Stimulated activated memory B cell treated with anti-CD40 and anti-IgM and Interleukin-4, amounts not matched to agents 10 μg/mL and 1 μg/mL and 100 μg/mL, for 72 hours (primary cell): ENCODE results near the gene APOC1.
"Not testable (repeated sequence)": the region's sequence is repeated elsewhere in the genome, so short reads cannot be mapped to it uniquely, and the experiment has no call there.

Experiments
- ATAC-seq: fragments of 150-1000 bp; cut with Tn5 transposase; 2 replicates; pipeline ENCODE4 v1.10.0; 2021
- H3K27ac Mint-ChIP-seq: one replicate; pipeline ENCODE4 v1.8.0; 2022; ENCODE audit warnings: mild to moderate bottlenecking, mixed read lengths
- H3K27me3 Mint-ChIP-seq: one replicate; pipeline ENCODE4 v1.8.0; 2022; ENCODE audit warnings: mixed read lengths
- H3K36me3 Mint-ChIP-seq: one replicate; pipeline ENCODE4 v1.8.0; 2022; ENCODE audit warnings: mixed read lengths
- H3K4me1 Mint-ChIP-seq: one replicate; pipeline ENCODE4 v1.8.0; 2022; ENCODE audit warnings: mixed read lengths
- H3K4me3 Mint-ChIP-seq: one replicate; pipeline ENCODE4 v1.8.0; 2022; ENCODE audit warnings: mild to moderate bottlenecking, moderate library complexity, mixed read lengths
- H3K9me3 Mint-ChIP-seq: one replicate; pipeline ENCODE4 v1.8.0; 2022; ENCODE audit warnings: mixed read lengths

Gene APOC1

DNA sequence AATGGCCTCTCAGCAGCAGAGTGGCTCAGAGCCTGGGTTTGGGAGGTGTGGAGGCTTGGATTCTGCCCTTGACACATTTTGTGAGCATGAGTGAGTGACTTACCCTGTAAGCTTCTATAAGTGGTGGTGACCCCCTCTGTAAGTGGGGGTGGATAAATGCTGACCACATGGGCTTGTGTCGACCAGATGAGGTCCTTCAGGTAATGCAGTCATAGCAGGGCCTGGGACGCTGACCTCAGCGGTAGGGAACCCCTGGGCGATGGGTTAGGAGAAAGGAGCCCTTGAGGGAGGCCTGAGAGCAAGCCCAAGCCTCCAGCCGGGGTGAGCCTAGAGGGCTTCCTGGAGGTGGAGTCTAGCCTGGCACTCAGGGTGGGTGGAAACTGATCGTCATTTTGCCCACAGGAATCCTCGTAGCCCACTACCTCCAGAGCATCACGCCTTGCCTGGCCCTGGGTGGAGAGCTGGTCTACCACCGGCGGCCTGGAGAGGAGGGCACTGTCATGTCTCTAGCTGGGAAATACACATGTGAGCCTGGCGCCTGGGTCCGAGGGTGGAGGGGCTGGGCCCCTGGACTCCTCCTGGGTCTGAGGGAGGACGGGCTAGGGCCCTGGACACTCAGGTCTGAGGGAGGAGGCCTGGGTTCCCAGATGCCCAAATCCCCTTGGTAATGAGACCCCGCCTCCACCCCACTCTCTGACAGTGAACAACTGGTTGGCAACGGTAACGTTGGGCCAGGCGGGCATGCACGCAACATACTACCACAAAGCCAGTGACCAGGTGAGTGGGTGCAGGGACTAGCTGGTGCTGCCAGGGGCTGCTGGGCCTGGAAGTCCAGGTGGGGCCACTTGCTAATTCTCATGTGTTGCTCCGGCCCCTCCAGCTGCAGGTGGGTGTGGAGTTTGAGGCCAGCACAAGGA, 13.8 kb upstream of the APOC1 start:
- no peak for ATAC-seq
- Mint-ChIP-seq H3K4me3 (no peak overlapping the region), H3K4me1 (peaks cover 19% of the 10 kb centered on the region), H3K27me3 (peaks cover 7% of the 10 kb centered on the region), H3K27ac (no peak overlapping the region), H3K36me3 (peaks cover 44% of the 10 kb centered on the region), H3K9me3 (no peaks in the 10 kb centered on the region)

DNA sequence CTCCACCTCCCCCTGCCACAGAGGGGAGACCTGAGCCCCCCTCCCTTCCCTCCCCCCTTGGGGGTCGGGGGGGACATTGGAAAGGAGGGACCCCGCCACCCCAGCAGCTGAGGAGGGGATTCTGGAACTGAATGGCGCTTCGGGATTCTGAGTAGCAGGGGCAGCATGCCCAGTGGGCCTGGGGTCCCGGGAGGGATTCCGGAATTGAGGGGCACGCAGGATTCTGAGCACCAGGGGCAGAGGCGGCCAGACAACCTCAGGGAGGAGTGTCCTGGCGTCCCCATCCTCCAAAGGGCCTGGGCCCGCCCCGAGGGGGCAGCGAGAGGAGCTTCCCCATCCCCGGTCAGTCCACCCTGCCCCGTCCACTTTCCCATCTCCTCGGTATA, 11.2 kb upstream of the APOC1 start:
- no peaks in the 10 kb centered on the region for H3K9me3 Mint-ChIP-seq
- H3K27ac Mint-ChIP-seq: no peak overlapping the region
- H3K4me3 Mint-ChIP-seq: no peak overlapping the region
- peaks cover 30% of the 10 kb centered on the region for H3K36me3 Mint-ChIP-seq
- H3K27me3 Mint-ChIP-seq: peaks cover 24% of the 10 kb centered on the region
- H3K4me1 Mint-ChIP-seq: peaks cover 27% of the 10 kb centered on the region
- ATAC-seq: peak; percentile 18

DNA sequence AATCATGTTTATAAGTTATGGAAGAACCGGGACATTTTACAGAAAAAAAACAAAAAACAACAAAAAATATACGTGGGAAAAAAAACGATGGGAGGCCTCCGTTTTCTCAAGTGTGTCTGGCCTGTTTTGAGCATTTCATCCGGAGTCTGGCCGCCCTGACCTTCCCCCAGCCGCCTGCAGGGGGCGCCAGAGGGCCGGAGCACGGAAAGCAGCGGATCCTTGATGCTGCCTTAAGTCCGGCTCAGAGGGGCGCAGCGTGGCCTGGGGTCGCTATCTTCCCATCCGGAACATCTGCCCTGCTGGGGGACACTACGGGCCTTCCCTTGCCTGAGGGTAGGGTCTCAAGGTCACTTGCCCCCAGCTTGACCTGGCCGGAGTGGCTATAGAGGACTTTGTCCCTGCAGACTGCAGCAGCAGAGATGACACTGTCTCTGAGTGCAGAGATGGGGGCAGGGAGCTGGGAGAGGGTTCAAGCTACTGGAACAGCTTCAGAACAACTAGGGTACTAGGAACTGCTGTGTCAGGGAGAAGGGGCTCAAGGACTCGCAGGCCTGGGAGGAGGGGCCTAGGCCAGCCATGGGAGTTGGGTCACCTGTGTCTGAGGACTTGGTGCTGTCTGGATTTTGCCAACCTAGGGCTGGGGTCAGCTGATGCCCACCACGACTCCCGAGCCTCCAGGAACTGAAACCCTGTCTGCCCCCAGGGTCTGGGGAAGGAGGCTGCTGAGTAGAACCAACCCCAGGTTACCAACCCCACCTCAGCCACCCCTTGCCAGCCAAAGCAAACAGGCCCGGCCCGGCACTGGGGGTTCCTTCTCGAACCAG, 10.6 kb upstream of the APOC1 start:
- Mint-ChIP-seq H3K9me3 (no peaks in the 10 kb centered on the region), H3K4me3 (no peak overlapping the region), H3K27ac (no peak overlapping the region), H3K36me3 (peaks cover 28% of the 10 kb centered on the region), H3K4me1 (peaks cover 27% of the 10 kb centered on the region), H3K27me3 (peaks cover 24% of the 10 kb centered on the region)
- ATAC-seq: peak; percentile 70

DNA sequence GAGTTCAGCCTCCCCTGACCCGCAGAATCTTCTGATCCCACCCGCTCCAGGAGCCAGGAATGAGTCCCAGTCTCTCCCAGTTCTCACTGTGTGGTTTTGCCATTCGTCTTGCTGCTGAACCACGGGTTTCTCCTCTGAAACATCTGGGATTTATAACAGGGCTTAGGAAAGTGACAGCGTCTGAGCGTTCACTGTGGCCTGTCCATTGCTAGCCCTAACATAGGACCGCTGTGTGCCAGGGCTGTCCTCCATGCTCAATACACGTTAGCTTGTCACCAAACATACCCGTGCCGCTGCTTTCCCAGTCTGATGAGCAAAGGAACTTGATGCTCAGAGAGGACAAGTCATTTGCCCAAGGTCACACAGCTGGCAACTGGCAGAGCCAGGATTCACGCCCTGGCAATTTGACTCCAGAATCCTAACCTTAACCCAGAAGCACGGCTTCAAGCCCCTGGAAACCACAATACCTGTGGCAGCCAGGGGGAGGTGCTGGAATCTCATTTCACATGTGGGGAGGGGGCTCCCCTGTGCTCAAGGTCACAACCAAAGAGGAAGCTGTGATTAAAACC, 9.9 kb upstream of the APOC1 start:
- peaks cover 24% of the 10 kb centered on the region for H3K27me3 Mint-ChIP-seq
- H3K4me1 Mint-ChIP-seq: peaks cover 27% of the 10 kb centered on the region
- peaks cover 28% of the 10 kb centered on the region for H3K36me3 Mint-ChIP-seq
- no peak overlapping the region for H3K4me3 Mint-ChIP-seq
- no peak overlapping the region for H3K27ac Mint-ChIP-seq
- H3K9me3 Mint-ChIP-seq: no peaks in the 10 kb centered on the region
- ATAC-seq: no peak

DNA sequence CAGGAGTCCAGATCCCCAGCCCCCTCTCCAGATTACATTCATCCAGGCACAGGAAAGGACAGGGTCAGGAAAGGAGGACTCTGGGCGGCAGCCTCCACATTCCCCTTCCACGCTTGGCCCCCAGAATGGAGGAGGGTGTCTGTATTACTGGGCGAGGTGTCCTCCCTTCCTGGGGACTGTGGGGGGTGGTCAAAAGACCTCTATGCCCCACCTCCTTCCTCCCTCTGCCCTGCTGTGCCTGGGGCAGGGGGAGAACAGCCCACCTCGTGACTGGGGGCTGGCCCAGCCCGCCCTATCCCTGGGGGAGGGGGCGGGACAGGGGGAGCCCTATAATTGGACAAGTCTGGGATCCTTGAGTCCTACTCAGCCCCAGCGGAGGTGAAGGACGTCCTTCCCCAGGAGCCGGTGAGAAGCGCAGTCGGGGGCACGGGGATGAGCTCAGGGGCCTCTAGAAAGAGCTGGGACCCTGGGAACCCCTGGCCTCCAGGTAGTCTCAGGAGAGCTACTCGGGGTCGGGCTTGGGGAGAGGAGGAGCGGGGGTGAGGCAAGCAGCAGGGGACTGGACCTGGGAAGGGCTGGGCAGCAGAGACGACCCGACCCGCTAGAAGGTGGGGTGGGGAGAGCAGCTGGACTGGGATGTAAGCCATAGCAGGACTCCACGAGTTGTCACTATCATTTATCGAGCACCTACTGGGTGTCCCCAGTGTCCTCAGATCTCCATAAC, 8.8 kb upstream of the APOC1 start, which contains the start of gene APOE:
Gene APOE (plus strand): TSS at position 360 of the 724 bp plus-strand sequence. CDS start 829 bp downstream, outside the sequence.
- Mint-ChIP-seq H3K4me3 (peak within 1 kb of the TSS; percentile 19), H3K36me3 (peaks cover 18% of the 10 kb centered on the region), H3K27ac (peak within 1 kb of the TSS; percentile 3), H3K4me1 (peaks cover 27% of the 10 kb centered on the region), H3K9me3 (no peaks in the 10 kb centered on the region), H3K27me3 (peaks cover 27% of the 10 kb centered on the region)
- peak; percentile 18 for ATAC-seq

DNA sequence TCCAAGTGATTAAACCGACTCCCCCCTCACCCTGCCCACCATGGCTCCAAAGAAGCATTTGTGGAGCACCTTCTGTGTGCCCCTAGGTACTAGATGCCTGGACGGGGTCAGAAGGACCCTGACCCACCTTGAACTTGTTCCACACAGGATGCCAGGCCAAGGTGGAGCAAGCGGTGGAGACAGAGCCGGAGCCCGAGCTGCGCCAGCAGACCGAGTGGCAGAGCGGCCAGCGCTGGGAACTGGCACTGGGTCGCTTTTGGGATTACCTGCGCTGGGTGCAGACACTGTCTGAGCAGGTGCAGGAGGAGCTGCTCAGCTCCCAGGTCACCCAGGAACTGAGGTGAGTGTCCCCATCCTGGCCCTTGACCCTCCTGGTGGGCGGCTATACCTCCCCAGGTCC, 6.8 kb upstream of the APOC1 start:
- H3K27ac Mint-ChIP-seq: no peak overlapping the region
- H3K4me3 Mint-ChIP-seq: no peak overlapping the region
- H3K4me1 Mint-ChIP-seq: peaks cover 32% of the 10 kb centered on the region
- peaks cover 47% of the 10 kb centered on the region for H3K27me3 Mint-ChIP-seq
- H3K36me3 Mint-ChIP-seq: peaks cover 4% of the 10 kb centered on the region
- H3K9me3 Mint-ChIP-seq: no peaks in the 10 kb centered on the region
- no peak for ATAC-seq

DNA sequence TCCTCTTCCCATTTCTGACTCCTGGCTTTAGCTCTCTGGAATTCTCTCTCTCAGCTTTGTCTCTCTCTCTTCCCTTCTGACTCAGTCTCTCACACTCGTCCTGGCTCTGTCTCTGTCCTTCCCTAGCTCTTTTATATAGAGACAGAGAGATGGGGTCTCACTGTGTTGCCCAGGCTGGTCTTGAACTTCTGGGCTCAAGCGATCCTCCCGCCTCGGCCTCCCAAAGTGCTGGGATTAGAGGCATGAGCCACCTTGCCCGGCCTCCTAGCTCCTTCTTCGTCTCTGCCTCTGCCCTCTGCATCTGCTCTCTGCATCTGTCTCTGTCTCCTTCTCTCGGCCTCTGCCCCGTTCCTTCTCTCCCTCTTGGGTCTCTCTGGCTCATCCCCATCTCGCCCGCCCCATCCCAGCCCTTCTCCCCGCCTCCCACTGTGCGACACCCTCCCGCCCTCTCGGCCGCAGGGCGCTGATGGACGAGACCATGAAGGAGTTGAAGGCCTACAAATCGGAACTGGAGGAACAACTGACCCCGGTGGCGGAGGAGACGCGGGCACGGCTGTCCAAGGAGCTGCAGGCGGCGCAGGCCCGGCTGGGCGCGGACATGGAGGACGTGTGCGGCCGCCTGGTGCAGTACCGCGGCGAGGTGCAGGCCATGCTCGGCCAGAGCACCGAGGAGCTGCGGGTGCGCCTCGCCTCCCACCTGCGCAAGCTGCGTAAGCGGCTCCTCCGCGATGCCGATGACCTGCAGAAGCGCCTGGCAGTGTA, 6.2 kb upstream of the APOC1 start:
- no peak for ATAC-seq
- no peak overlapping the region for H3K27ac Mint-ChIP-seq
- H3K27me3 Mint-ChIP-seq: peaks cover 54% of the 10 kb centered on the region
- no peaks in the 10 kb centered on the region for H3K9me3 Mint-ChIP-seq
- H3K36me3 Mint-ChIP-seq: no peaks in the 10 kb centered on the region
- no peak overlapping the region for H3K4me3 Mint-ChIP-seq
- H3K4me1 Mint-ChIP-seq: peaks cover 31% of the 10 kb centered on the region

DNA sequence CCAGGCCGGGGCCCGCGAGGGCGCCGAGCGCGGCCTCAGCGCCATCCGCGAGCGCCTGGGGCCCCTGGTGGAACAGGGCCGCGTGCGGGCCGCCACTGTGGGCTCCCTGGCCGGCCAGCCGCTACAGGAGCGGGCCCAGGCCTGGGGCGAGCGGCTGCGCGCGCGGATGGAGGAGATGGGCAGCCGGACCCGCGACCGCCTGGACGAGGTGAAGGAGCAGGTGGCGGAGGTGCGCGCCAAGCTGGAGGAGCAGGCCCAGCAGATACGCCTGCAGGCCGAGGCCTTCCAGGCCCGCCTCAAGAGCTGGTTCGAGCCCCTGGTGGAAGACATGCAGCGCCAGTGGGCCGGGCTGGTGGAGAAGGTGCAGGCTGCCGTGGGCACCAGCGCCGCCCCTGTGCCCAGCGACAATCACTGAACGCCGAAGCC, 5.6 kb upstream of the APOC1 start:
- peaks cover 32% of the 10 kb centered on the region for H3K4me1 Mint-ChIP-seq
- H3K4me3 Mint-ChIP-seq: no peak overlapping the region
- H3K27ac Mint-ChIP-seq: no peak overlapping the region
- no peaks in the 10 kb centered on the region for H3K9me3 Mint-ChIP-seq
- H3K36me3 Mint-ChIP-seq: no peaks in the 10 kb centered on the region
- peaks cover 60% of the 10 kb centered on the region for H3K27me3 Mint-ChIP-seq
- ATAC-seq: no peak

DNA sequence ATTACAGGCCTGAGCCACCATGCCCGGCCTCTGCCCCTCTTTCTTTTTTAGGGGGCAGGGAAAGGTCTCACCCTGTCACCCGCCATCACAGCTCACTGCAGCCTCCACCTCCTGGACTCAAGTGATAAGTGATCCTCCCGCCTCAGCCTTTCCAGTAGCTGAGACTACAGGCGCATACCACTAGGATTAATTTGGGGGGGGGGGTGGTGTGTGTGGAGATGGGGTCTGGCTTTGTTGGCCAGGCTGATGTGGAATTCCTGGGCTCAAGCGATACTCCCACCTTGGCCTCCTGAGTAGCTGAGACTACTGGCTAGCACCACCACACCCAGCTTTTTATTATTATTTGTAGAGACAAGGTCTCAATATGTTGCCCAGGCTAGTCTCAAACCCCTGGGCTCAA, 4.6 kb upstream of the APOC1 start:
- Mint-ChIP-seq H3K36me3 (no peaks in the 10 kb centered on the region), H3K4me3 (no peak overlapping the region), H3K9me3 (no peaks in the 10 kb centered on the region), H3K27ac (peak overlapping the region; percentile 31), H3K27me3 (peaks cover 67% of the 10 kb centered on the region), H3K4me1 (peaks cover 41% of the 10 kb centered on the region)
- ATAC-seq: no peak

DNA sequence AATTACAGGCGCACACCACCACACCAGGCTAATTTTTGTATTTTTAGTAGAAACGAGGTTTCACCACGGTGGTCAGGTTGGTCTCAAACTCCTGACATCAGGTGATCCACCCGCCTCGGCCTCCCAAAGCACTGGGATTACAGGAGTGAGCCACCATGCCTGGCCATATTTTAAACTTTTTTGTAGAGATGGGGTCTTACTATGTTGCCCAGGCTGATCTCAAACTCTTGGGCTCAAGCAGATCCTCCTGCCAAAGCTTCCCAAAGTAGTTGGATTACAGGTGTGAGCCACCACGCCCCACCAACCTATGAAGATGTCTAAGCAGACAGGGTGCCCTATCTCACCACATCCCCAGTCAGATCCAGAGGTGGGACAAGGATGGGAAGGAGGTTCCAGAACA, 2.5 kb upstream of the APOC1 start:
- H3K4me3 Mint-ChIP-seq: not testable (repeated sequence)

DNA sequence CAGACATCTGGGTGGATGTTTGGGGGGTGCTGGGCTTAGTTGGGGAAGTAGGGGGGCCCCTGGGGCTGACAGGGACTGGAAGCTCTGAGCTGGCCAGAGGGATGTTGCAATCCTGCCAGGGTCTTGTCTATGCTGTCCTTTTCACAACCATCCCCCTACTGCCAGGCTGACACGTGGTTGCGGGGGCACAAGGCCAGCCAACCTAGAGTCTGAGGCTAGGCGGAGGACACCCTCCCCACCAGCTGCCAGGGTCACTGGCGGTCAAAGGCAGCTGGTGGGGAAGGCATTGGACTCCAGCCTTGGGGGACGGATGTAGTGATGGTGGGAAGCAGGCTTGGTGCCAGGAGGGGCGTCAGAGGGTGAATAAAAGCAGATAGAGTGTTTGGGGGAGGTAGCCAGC, 1.6 kb upstream of the APOC1 start:
- Mint-ChIP-seq H3K4me3 (no peak overlapping the region), H3K4me1 (peaks cover 23% of the 10 kb centered on the region), H3K36me3 (no peaks in the 10 kb centered on the region), H3K9me3 (no peaks in the 10 kb centered on the region), H3K27ac (peak overlapping the region; percentile 92), H3K27me3 (peaks cover 43% of the 10 kb centered on the region)
- no peak for ATAC-seq

More for the DNA sequence above, 2.5 kb upstream of the APOC1 start:
- not testable (repeated sequence) for H3K36me3 Mint-ChIP-seq, H3K27ac Mint-ChIP-seq, H3K9me3 Mint-ChIP-seq, ATAC-seq
- H3K27me3 Mint-ChIP-seq: peaks cover 47% of the 10 kb centered on the region
- peaks cover 25% of the 10 kb centered on the region for H3K4me1 Mint-ChIP-seq

DNA sequence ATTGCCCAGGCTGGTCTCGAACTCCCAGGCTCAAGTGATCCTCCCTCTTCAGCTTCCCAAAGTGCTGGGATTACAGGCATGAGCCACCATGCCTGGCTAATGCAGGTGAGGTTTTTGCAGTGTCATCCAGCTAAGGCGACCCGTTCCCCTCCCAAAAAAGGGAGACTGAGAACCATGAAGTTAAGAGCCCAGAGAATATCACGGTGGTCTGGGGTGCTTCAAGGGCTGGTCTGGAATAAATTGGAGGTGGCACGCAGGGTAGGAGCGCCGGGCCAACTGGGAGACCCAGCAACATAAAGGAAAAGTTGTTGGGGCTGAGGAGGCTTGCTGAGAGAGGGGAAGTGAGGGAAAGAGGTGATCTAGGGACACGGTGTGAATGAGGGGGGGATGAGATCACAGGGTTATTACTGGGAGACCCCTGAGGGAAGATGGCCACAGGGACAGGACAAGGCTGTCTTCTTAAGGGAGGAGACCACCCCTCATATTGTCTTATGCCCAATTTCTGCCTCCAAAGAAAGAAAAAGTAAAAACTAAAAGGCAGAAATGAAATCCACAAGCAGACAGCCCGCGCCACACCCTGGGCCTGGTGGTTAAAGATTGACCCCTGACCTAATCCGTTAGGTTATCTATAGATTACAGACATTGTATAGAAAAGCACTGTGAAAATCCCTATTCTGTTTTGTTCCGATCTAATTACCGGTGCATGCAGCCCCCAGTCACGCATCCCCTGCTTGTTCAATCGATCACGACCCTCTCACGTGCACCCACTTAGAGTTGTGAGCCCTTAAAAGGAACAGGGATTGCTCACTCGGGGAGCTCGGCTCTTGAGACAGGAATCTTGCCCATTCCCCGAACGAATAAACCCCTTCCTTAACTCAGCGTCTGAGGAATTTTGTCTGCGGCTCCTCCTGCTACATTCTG, 636 bp upstream of the APOC1 start:
- not testable (repeated sequence) for H3K36me3 Mint-ChIP-seq, ATAC-seq, H3K9me3 Mint-ChIP-seq
- Mint-ChIP-seq H3K4me3 (peak overlapping the region; percentile 92), H3K27me3 (peaks cover 43% of the 10 kb centered on the region), H3K4me1 (peaks cover 23% of the 10 kb centered on the region), H3K27ac (peak overlapping the region; percentile 92)

DNA sequence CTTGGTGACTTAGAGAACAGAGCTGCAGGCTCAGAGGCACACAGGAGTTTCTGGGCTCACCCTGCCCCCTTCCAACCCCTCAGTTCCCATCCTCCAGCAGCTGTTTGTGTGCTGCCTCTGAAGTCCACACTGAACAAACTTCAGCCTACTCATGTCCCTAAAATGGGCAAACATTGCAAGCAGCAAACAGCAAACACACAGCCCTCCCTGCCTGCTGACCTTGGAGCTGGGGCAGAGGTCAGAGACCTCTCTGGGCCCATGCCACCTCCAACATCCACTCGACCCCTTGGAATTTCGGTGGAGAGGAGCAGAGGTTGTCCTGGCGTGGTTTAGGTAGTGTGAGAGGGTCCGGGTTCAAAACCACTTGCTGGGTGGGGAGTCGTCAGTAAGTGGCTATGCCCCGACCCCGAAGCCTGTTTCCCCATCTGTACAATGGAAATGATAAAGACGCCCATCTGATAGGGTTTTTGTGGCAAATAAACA, 9.9 kb downstream of the APOC1 start:
- H3K27me3 Mint-ChIP-seq: peaks cover 30% of the 10 kb centered on the region
- no peak for ATAC-seq
- H3K4me1 Mint-ChIP-seq: peaks cover 15% of the 10 kb centered on the region
- H3K9me3 Mint-ChIP-seq: no peaks in the 10 kb centered on the region
- no peaks in the 10 kb centered on the region for H3K36me3 Mint-ChIP-seq
- H3K4me3 Mint-ChIP-seq: no peak overlapping the region
- no peak overlapping the region for H3K27ac Mint-ChIP-seq
